Measurements from ENCODE around the gene GNAI3. TPM values are rescaled to one million over a fixed set of nuclear protein-coding genes. Genes with fewer than 3 reads are reported as not detected.

GNAI3 gene
- total RNA-seq, 1 experiment from 2014 or later, result 12.8 TPM

GRCh38 chr1:109582021-109582420, 33.6 kb downstream of the GNAI3 start:
- Histone ChIP-seq H3K27ac (ENCODE audit: low read depth, low read length, poor library complexity, severe bottlenecking) (no peak overlapping the region), H3K4me1 (ENCODE audit: insufficient read depth, low read length, poor library complexity, severe bottlenecking) (no peaks in the 10 kb centered on the region), H3K4me3 (ENCODE audit: low read depth, low read length, poor library complexity, severe bottlenecking) (no peak overlapping the region), H3K27me3 (replicated peaks; ENCODE audit: insufficient read depth, low read depth, low read length, poor library complexity) (no peaks in the 10 kb centered on the region), H3K36me3 (ENCODE audit: insufficient read depth, low read length, poor library complexity, severe bottlenecking) (peaks cover 64% of the 10 kb centered on the region), H3K9me3 (ENCODE audit: low read depth, low read length, poor library complexity, severe bottlenecking) (no peaks in the 10 kb centered on the region)
- TF ChIP-seq CTCF (conservative IDR thresholded peaks at IDR 0.05; ENCODE audit: low read depth, low read length) (no peak), EZH2 (IDR thresholded peaks at IDR 0.05; ENCODE audit: borderline replicate concordance, low read depth, low read length, poor library complexity, severe bottlenecking) (no peak)
- no peak for DNase-seq (ENCODE audit: low spot score)
- BruUV-seq (replicated peaks), result no TSS peak
- CTCF ChIA-PET, result no interaction called here
- POLR2A ChIA-PET (ENCODE audit: low non-redundant PET), result no interaction called here
- intact Hi-C loops (cut with micrococcal nuclease; ENCODE audit: unreplicated experiment), result no loop called here

GRCh38 chr1:109584766-109585165, 36.4 kb downstream of the GNAI3 start:
- H3K27ac ChIP-seq (ENCODE audit: low read depth, low read length, poor library complexity, severe bottlenecking), result no peak overlapping the region
- no peaks in the 10 kb centered on the region for H3K27me3 ChIP-seq (replicated peaks; ENCODE audit: insufficient read depth, low read depth, low read length, poor library complexity)
- TSS peak; percentile 2 for BruUV-seq (replicated peaks)
- CTCF ChIA-PET, result no interaction called here
- no peak for DNase-seq (ENCODE audit: low spot score)
- H3K4me1 ChIP-seq (ENCODE audit: insufficient read depth, low read length, poor library complexity, severe bottlenecking), result no peaks in the 10 kb centered on the region
- intact Hi-C loops (cut with micrococcal nuclease; ENCODE audit: unreplicated experiment), result no loop called here
- peaks cover 77% of the 10 kb centered on the region for H3K36me3 ChIP-seq (ENCODE audit: insufficient read depth, low read length, poor library complexity, severe bottlenecking)
- no peaks in the 10 kb centered on the region for H3K9me3 ChIP-seq (ENCODE audit: low read depth, low read length, poor library complexity, severe bottlenecking)
- POLR2A ChIA-PET (ENCODE audit: low non-redundant PET), result no interaction called here
- no peak overlapping the region for H3K4me3 ChIP-seq (ENCODE audit: low read depth, low read length, poor library complexity, severe bottlenecking)
- no peak for TF ChIP-seq EZH2 (IDR thresholded peaks at IDR 0.05; ENCODE audit: borderline replicate concordance, low read depth, low read length, poor library complexity, severe bottlenecking)
- TF ChIP-seq CTCF (conservative IDR thresholded peaks at IDR 0.05; ENCODE audit: low read depth, low read length), result no peak

- ChIA-PET CTCF (no interaction called here), POLR2A (ENCODE audit: low non-redundant PET) (no interaction called here)
- Histone ChIP-seq H3K9me3 (ENCODE audit: low read depth, low read length, poor library complexity, severe bottlenecking) (no peaks in the 10 kb centered on the region), H3K36me3 (ENCODE audit: insufficient read depth, low read length, poor library complexity, severe bottlenecking) (peaks cover 78% of the 10 kb centered on the region), H3K27me3 (replicated peaks; ENCODE audit: insufficient read depth, low read depth, low read length, poor library complexity) (no peaks in the 10 kb centered on the region), H3K27ac (ENCODE audit: low read depth, low read length, poor library complexity, severe bottlenecking) (no peak overlapping the region), H3K4me1 (ENCODE audit: insufficient read depth, low read length, poor library complexity, severe bottlenecking) (no peaks in the 10 kb centered on the region), H3K4me3 (ENCODE audit: low read depth, low read length, poor library complexity, severe bottlenecking) (no peak overlapping the region)
- TF ChIP-seq EZH2 (IDR thresholded peaks at IDR 0.05; ENCODE audit: borderline replicate concordance, low read depth, low read length, poor library complexity, severe bottlenecking) (no peak), CTCF (conservative IDR thresholded peaks at IDR 0.05; ENCODE audit: low read depth, low read length) (no peak)
- no TSS peak for BruUV-seq (replicated peaks)
- no peak for DNase-seq (ENCODE audit: low spot score)
- intact Hi-C loops (cut with micrococcal nuclease; ENCODE audit: unreplicated experiment), result no loop called here
Measured at GRCh38 chr1:109586055-109586454, 37.6 kb downstream of the GNAI3 start.
